NCI-H128 (cell line): ENCODE measurements around the gene TFCP2L1.
"Not testable (repeated sequence)": the region's sequence is repeated elsewhere in the genome, so short reads cannot be mapped to it uniquely, and the experiment has no call there.

ENCODE experiments used
- DNase-seq: peaks from one replicate; lab custom pipeline; 2025; ENCODE audit not compliant: unreplicated experiment; lab: John Stamatoyannopoulos, UW

The TFCP2L1 gene, protein sequence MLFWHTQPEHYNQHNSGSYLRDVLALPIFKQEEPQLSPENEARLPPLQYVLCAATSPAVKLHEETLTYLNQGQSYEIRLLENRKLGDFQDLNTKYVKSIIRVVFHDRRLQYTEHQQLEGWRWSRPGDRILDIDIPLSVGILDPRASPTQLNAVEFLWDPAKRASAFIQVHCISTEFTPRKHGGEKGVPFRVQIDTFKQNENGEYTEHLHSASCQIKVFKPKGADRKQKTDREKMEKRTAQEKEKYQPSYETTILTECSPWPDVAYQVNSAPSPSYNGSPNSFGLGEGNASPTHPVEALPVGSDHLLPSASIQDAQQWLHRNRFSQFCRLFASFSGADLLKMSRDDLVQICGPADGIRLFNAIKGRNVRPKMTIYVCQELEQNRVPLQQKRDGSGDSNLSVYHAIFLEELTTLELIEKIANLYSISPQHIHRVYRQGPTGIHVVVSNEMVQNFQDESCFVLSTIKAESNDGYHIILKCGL

DNA sequence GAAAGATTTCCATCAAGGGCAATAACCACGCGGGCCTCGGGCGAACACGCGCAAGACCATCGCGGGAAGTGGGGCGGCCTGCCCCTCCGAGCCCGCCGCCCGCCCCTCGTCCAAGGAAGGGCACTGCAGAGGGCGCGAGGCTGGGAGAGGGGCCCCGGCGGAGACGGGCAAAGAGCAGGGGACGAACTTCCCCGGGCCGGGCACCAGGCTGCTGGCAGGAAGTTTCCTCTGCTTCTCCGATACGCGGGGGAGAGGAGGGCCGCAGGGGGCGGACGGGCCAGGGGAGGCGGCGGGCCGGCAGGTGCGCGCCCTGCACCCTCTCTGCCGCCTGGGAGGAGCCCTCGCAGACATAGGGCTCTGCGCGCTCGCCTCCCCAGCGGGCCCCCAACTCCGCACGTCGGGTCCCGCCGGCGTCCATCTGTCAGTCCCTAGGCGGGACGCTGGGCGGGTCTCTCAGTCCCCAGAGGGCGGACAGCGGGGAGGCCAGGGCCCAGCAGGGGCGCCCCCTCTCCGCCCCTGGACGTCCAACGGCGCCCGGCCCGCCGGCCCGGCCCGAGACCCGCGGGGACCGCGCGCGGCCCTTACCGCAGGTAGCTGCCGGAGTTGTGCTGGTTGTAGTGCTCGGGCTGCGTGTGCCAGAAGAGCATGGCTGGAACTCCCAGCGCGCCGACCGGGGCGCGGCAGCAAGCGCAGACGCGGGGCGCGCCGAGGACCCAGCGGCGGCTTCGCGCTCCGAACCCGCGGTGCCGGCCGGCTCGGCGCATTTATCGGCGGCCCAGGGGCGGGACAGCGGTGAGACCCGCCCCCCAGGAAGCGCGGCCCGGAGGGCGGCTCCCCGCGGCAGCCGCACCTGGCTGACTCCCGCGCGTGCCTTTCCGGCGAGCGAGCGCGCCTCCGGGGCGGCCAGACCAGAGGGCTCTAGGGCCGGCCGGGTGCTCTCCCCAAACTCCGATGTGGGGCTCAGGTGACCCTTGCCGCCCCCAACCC is at the start of gene TFCP2L1:
TSS of gene TFCP2L1 (minus strand) at position 740 of the 987 bp plus-strand sequence. CDS start at position 647, 93 bp downstream.
- DNase-seq: no peak

DNA sequence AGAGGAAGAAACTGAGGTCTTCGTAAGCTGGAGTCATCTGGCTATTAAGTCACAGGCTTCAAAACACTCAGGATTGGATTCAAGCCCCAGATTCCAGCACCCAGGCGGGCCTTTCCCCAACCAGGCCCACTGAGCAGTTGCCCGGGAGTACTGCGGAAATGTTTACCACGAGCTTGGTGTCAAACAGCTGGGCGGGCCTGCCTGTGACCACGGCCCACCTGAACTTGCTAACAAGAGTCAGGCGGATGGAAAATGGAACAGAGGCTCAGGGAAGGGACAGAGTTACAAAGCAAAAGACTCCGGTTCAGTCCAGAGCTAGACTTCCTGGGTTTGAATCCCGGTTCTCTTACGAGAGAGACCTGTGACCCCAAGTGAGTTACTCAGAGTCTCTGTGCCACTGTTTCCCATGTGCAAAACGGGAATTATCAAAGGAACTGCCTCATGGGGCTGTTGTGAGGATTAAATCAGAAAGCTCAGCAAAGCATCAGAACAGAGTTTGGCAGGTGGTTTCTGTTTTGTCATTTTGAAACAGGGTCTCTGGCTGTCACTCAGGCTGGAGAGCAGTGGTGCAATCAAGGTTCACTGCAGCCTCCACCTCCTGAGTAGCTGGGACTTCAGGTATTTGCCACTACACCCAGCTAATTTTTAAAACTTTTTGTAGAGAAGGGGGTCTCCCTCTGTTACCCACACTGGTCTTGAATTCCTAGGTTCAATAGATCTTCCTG is 49.0 kb upstream of the TFCP2L1 start:
- no peak for DNase-seq

DNA sequence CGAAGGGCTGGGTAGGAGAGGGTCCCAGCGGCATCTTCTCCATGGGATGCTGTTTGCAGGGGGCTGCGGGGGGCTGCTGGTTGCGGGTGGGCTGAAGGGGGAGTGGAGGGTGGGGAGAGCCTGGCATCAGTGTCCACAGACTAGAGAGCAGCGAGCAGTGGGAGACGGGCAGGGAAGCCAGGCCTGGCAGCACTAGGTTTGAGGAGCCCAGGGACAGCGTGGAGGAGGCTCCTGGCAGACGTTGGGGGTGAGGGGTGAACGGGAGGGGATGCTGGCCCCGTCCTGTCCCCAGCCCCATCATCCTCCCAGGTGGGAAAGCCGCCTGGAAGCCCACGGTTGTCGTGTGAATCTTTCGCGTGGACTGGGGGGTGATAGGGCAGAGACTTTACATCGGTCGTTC is 48.2 kb upstream of the TFCP2L1 start:
- DNase-seq: no peak

GRCh38 chr2:121331324-121331723 is 46.3 kb upstream of the TFCP2L1 start:
- not testable (repeated sequence) for DNase-seq

DNA sequence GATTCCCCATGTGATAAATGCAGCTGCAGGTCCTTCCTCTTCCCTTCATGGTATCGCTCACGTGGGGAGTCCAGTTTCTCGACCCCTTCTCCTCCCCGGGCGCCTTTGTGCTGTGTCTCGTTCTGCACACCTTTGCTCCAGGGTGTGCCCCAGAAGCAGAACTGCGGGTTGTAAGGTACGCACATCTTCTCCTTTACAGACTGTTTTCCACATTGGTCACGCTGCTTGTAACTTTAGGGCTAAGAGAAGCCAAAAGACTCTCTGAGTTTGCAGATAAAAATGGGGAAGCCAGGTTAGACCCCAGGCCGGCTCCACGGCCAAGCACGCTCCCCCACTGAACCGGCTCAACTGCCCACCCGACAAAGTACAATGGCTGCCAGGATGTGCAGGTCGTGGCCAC is 45.9 kb upstream of the TFCP2L1 start:
- no peak for DNase-seq

- DNase-seq: no peak
Observed at GRCh38 chr2:121329786-121330185, 44.8 kb upstream of the TFCP2L1 start.

DNA sequence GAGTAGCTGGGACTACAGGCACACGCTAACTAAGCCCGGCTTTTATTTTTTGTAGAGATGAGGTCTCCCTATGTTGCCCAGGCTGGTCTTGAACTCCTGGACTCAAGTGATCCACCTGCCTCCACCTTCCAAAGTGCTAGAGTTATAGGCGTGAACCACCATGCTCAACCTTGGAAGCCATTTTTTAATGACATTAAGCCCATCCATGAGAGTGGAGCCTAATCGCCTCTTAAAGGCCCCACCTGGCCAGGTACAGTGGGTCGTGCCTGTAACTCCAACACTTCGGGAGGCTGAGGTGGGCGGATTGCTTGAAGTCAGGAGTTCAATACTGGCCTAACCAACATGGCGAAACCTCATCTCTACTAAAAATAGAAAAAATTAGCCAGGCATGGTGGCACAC is 41.6 kb upstream of the TFCP2L1 start:
- DNase-seq: no peak

- DNase-seq: no peak
Observed at GRCh38 chr2:121324601-121325000, 39.6 kb upstream of the TFCP2L1 start.

- DNase-seq: no peak
Observed at GRCh38 chr2:121321476-121321875, 36.5 kb upstream of the TFCP2L1 start.

GRCh38 chr2:121319941-121320340 is 34.9 kb upstream of the TFCP2L1 start:
- DNase-seq: no peak

DNA sequence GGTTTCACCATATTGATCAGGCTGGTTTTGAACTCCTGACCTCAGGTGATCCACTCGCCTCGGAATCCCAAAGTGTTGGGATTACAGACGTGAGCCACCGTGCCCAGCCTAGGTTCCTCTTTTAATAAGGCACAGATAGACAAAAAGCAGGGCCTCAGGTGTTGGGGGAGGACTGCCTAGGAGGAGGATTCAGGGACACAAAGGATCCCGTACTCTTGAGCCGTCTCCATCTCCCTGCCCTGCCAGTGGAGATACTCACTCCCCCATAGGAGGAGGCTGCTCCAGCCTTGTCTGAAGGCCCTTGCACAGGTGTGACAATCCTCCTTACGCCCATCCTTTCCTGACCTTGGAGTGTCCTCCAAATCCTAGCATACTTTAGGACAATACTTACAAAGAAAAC is 32.0 kb upstream of the TFCP2L1 start:
- DNase-seq: no peak

- not testable (repeated sequence) for DNase-seq
Observed at GRCh38 chr2:121313701-121314100, 28.7 kb upstream of the TFCP2L1 start.

DNA sequence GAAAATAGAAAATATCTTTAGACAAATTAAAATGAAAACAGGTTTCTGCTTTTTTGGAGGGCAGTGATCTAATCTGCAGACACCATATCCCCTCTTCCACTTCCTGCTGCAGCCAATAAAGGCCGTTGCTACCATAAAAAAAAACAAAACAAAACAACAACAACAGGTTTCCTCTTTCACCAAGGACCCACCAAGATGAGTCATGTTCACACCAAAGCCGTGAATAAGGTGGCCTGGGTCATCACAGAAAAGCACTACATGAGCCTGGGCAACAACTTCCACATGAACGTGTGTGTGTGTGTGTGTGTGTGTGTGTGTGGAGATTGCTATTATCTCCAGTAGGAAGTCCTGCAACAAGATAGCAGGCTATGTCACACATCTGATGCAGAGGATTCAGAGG is 24.8 kb upstream of the TFCP2L1 start:
- DNase-seq: no peak

DNA sequence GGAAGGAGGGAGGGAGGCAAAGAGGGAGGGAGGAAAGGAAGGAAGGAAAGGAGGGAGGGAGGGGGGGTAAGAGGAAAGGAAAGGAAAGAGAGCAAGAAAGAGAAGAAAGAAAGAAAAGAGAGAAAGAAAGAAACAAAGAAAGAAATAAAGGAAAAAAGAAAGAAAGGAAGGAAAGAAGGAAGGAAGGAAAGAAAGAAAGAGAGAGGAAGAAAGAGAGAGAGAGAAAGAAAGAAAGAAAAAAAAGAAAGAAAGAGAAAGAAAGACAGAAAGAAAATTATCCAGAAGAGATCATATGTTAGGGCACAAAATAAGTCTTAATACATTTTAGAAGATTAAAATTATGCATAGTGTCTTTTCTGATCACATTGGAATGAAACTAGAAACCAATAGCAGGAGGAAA is 24.3 kb upstream of the TFCP2L1 start:
- no peak for DNase-seq

GRCh38 chr2:121307048-121307447 is 22.0 kb upstream of the TFCP2L1 start:
- DNase-seq: no peak

- no peak for DNase-seq
Observed at GRCh38 chr2:121304941-121305340, 19.9 kb upstream of the TFCP2L1 start.

- no peak for DNase-seq
Observed at GRCh38 chr2:121303531-121304263, 18.7 kb upstream of the TFCP2L1 start.

- not testable (repeated sequence) for DNase-seq
Observed at GRCh38 chr2:121301190-121301589, 16.2 kb upstream of the TFCP2L1 start.

DNA sequence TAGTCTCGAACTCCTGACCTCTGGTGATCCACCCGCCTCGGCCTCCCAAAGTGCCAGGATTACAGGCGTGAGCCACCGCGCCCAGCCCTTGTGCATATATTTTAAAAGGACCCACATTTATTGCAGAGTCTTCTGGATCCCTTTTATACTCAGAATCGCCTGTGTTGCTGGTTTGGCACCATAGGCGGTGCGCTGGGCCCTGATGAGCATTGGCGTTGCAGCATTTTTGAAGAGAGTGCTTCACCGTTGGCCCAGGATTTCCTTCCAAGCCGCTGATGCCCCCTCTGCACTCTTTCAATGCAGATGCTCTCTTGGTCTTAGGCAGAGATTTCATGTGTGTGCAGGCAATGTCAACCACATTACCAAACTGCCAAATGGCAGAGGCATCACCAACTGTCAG is 13.5 kb upstream of the TFCP2L1 start:
- no peak for DNase-seq

DNA sequence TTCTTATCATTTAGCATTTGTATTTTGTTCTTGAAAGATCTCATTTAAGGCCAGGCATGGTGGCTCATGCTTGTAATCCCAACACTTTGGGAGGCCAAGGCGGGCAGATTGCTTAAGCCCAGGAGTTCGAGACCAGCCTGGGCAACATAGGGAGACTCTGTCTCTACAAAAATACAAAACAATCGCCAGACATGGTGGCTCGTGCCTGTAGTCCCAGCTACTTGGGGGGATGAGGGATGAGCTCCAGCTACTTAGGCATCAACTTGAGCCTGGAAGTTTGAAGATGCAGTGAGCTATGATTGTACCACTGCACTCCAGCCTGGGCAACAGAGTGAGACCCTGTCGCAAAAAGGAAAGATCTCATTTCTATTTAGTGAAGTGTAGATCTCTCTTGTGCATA is 12.9 kb upstream of the TFCP2L1 start:
- DNase-seq: not testable (repeated sequence)
